Measurements from ENCODE around the gene TNFAIP8L3. TPM values are rescaled to one million over a fixed set of nuclear protein-coding genes. Genes with fewer than 3 reads are reported as not detected.
A peak's percentile ranks its signal among the peaks of the same experiment; 100 is the strongest.
"Not testable (repeated sequence)": the region's sequence is repeated elsewhere in the genome, so short reads cannot be mapped to it uniquely, and the experiment has no call there.

The TNFAIP8L3 gene
- total and polyA plus RNA-seq, 2 of the 4 experiments (the other 2 are of a cell fraction), result 0.29 to 0.90 TPM

DNA sequence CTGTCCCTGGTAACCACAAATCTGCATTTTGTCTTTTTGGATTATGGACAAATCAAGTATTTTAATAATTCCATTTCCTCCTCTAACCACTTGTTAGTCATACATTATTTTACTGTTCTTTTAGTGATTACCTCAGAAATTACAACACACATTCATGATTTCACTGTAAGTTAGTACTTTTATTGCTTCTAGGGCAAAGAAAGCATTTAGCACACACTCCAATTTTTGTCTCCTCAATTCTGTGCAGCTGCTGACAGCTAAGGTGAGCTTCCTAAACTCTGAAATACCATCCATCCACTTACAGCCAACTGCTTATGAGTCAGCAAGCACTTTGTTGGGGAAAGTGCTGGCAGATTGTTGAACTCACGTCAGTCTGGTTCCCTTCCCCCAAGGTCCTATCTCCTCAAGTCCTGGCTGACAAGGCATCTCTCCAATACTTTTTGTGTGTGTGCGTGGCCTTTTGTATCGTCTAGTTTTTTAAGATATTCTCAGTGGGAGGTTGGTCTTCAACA, 49.4 kb upstream of the TNFAIP8L3 start:
- peak; percentile 73 for ATAC-seq (ENCODE audit: low read depth)
- Histone ChIP-seq H2BK15ac (ENCODE audit: low read depth, low read length) (no peak overlapping the region), H3K23ac (ENCODE audit: low read depth, low read length) (no peak overlapping the region), H3K56ac (ENCODE audit: extremely low read depth, insufficient read depth, low read length) (no peak overlapping the region), H2BK120ac (ENCODE audit: low read depth, low read length) (no peak overlapping the region), H3K4me1 (ENCODE audit: control insufficient read depth, insufficient read depth, low read length) (0 out of 2 replicates have a peak, but pooled peaks cover 3% of the 10 kb centered on the region), H3K18ac (ENCODE audit: low read depth, low read length) (no peak overlapping the region), H2AK5ac (ENCODE audit: low read depth, low read length) (no peak overlapping the region), H4K5ac (ENCODE audit: low read depth, low read length) (no peak overlapping the region), H3K9me3 (ENCODE audit: control insufficient read depth, insufficient read depth, low read length) (peaks cover 2% of the 10 kb centered on the region; the same call in 1 of the 2 replicates), H3K4me2 (ENCODE audit: low read depth, low read length) (no peak overlapping the region), H3K4ac (ENCODE audit: low read depth, low read length) (no peak overlapping the region), H4K20me1 (ENCODE audit: insufficient read depth, low read length) (no peaks in the 10 kb centered on the region), H2AFZ (replicated peaks; ENCODE audit: low read length, poor library complexity) (no peak overlapping the region), H4K8ac (ENCODE audit: low read depth in 2 of 2, low read length in 2 of 2) (no peak overlapping the region), H2BK20ac (ENCODE audit: low read depth, low read length) (no peak overlapping the region), H3K27me3 (ENCODE audit: control insufficient read depth, insufficient read depth, low read length) (peaks cover 7% of the 10 kb centered on the region), H3K27ac (ENCODE audit: insufficient read depth, low read length) (no peak overlapping the region), H2AK9ac (replicated peaks; ENCODE audit: low read depth, low read length, poor library complexity) (no peak overlapping the region), H3K79me1 (ENCODE audit: low read depth in 1 of 2, low read length in 2 of 2) (no peaks in the 10 kb centered on the region), H3K14ac (replicated peaks; ENCODE audit: low read depth, low read length) (no peak overlapping the region), H3K36me3 (ENCODE audit: control insufficient read depth, insufficient read depth, low read length) (no peaks in the 10 kb centered on the region), H3K9ac (ENCODE audit: low read depth, low read length) (no peak overlapping the region), H4K91ac (ENCODE audit: insufficient read depth, low read depth, low read length) (no peak overlapping the region), H3K4me3 (ENCODE audit: insufficient read depth, low read depth, low read length) (no peak overlapping the region), H3K9me1 (ENCODE audit: insufficient read depth, low read length) (no peaks in the 10 kb centered on the region), H2BK5ac (ENCODE audit: low read depth, low read length, poor library complexity, severe bottlenecking) (no peak overlapping the region)
- TF ChIP-seq SMC3 (IDR thresholded peaks at IDR 0.05; ENCODE audit: low read depth, low read length), result no peak
- TF ChIP-seq, protein P1, sequence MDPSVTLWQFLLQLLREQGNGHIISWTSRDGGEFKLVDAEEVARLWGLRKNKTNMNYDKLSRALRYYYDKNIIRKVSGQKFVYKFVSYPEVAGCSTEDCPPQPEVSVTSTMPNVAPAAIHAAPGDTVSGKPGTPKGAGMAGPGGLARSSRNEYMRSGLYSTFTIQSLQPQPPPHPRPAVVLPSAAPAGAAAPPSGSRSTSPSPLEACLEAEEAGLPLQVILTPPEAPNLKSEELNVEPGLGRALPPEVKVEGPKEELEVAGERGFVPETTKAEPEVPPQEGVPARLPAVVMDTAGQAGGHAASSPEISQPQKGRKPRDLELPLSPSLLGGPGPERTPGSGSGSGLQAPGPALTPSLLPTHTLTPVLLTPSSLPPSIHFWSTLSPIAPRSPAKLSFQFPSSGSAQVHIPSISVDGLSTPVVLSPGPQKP (IDR thresholded peaks at IDR 0.05; ENCODE audit: borderline replicate concordance, low read depth, low read length), result no peak
- TF ChIP-seq RAD21 (IDR thresholded peaks at IDR 0.05; ENCODE audit: low read length), result no peak
- TF ChIP-seq MXI1 (IDR thresholded peaks at IDR 0.05; ENCODE audit: borderline replicate concordance, low read depth, low read length), result no peak
- TF ChIP-seq FOS (IDR thresholded peaks at IDR 0.05; ENCODE audit: low read depth, low read length), result 0 out of 2 replicates have a peak, but pooled peaks have one; percentile 14
- TF ChIP-seq CEBPB (IDR thresholded peaks at IDR 0.05; ENCODE audit: low read depth, low read length), result peak; percentile 32; the same call in 1 of the 2 replicates
- TF ChIP-seq MAFK (IDR thresholded peaks at IDR 0.05; ENCODE audit: low read depth, low read length), result no peak
- WGBS, 2 experiments (ENCODE audit: extremely low coverage in 2 of 2, insufficient read length in 1 of 2), result no CpG with 5 or more reads among the region's 3 CpGs
- intact Hi-C loops (cut with micrococcal nuclease), result no loop called here
- POLR2A ChIA-PET (ENCODE audit: unreplicated experiment), result no interaction called here
- dilution Hi-C loops (cut with HindIII; ENCODE audit: low sequenced_read_pairs, unreplicated experiment), result no loop called here
- peak; percentile 76 for DNase-seq
- CTCF ChIA-PET, result no interaction called here
- no TSS peak for BruUV-seq (replicated peaks)
- in situ Hi-C loops (cut with MboI; ENCODE audit: low sequenced_read_pairs), result no loop called here

DNA sequence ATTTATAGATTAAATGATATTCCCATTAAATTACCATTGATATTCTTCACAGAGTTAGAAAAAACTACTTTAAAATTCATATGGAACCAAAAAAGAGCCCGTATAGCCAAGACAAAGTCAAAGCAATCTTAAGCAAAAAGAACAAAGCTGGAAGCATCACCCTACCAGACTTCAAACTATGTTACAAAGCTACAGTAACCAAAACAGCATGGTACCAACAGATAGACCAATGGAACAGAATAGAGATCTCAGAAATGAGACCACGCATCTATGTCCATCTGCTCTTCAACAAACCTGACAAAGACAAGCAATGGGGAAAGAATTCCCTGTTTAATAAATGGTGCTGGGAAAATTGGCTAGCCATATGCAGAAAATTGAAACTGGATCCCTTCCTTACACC, 45.6 kb upstream of the TNFAIP8L3 start:
- CTCF ChIA-PET, result not testable (repeated sequence)

More for the DNA sequence above, 45.6 kb upstream of the TNFAIP8L3 start:
- H3K18ac ChIP-seq (ENCODE audit: low read depth, low read length); H2BK15ac ChIP-seq (ENCODE audit: low read depth, low read length); H2BK5ac ChIP-seq (ENCODE audit: low read depth, low read length, poor library complexity, severe bottlenecking); H3K4me1 ChIP-seq (ENCODE audit: control insufficient read depth, insufficient read depth, low read length); H2BK20ac ChIP-seq (ENCODE audit: low read depth, low read length); H3K9ac ChIP-seq (ENCODE audit: low read depth, low read length); BruUV-seq (replicated peaks); H4K20me1 ChIP-seq (ENCODE audit: insufficient read depth, low read length); H3K56ac ChIP-seq (ENCODE audit: extremely low read depth, insufficient read depth, low read length); H3K36me3 ChIP-seq (ENCODE audit: control insufficient read depth, insufficient read depth, low read length); ATAC-seq (ENCODE audit: low read depth); POLR2A ChIA-PET (ENCODE audit: unreplicated experiment); H2BK120ac ChIP-seq (ENCODE audit: low read depth, low read length); H3K27me3 ChIP-seq (ENCODE audit: control insufficient read depth, insufficient read depth, low read length); H3K14ac ChIP-seq (replicated peaks; ENCODE audit: low read depth, low read length); H2AK9ac ChIP-seq (replicated peaks; ENCODE audit: low read depth, low read length, poor library complexity); H3K23ac ChIP-seq (ENCODE audit: low read depth, low read length); dilution Hi-C loops (cut with HindIII; ENCODE audit: low sequenced_read_pairs, unreplicated experiment); H4K91ac ChIP-seq (ENCODE audit: insufficient read depth, low read depth, low read length); H3K4ac ChIP-seq (ENCODE audit: low read depth, low read length); H2AK5ac ChIP-seq (ENCODE audit: low read depth, low read length); H3K4me3 ChIP-seq (ENCODE audit: insufficient read depth, low read depth, low read length); H3K27ac ChIP-seq (ENCODE audit: insufficient read depth, low read length); DNase-seq; H3K79me1 ChIP-seq (ENCODE audit: low read depth in 1 of 2, low read length in 2 of 2); intact Hi-C loops (cut with micrococcal nuclease); H2AFZ ChIP-seq (replicated peaks; ENCODE audit: low read length, poor library complexity); H3K4me2 ChIP-seq (ENCODE audit: low read depth, low read length); H3K9me3 ChIP-seq (ENCODE audit: control insufficient read depth, insufficient read depth, low read length); H4K5ac ChIP-seq (ENCODE audit: low read depth, low read length); in situ Hi-C loops (cut with MboI; ENCODE audit: low sequenced_read_pairs); H4K8ac ChIP-seq (ENCODE audit: low read depth in 2 of 2, low read length in 2 of 2); H3K9me1 ChIP-seq (ENCODE audit: insufficient read depth, low read length): not testable (repeated sequence)
- WGBS, 2 experiments (ENCODE audit: extremely low coverage in 2 of 2, insufficient read length in 1 of 2), result no CpG with 5 or more reads among the region's 2 CpGs
